Keratinocyte (primary cell): ENCODE measurements around the gene ALX4. TPM values are rescaled to one million over a fixed set of nuclear protein-coding genes. Genes with fewer than 3 reads are reported as not detected.

Experiments
- DNase-seq: peaks from one replicate; pipeline ENCODE4 v3.0.0-alpha.2; 2011; ENCODE audit warnings: low read depth, missing footprints, low spot score
- FAIRE-seq: peaks from 2 replicates; lab custom pipeline; 2011; peaks lifted over from hg19 to GRCh38; lab: Jason Lieb, UNC
- H2AFZ ChIP-seq: 2 replicates; pipeline ENCODE4 v1.6.0; 2012; ENCODE audit warnings: low read length, control low read depth, inconsistent platforms; ENCODE audit not compliant: control insufficient read depth
- H3K27ac ChIP-seq: 2 replicates; pipeline ENCODE4 v1.5.1; 2011; ENCODE audit warnings: low read length; ENCODE audit not compliant: control insufficient read depth, insufficient read depth
- H3K27me3 ChIP-seq: 3 replicates; pipeline ENCODE4 v1.6.0; 2011; ENCODE audit warnings: low read length; ENCODE audit not compliant: control insufficient read depth, insufficient read depth; ENCODE audit errors: extremely low read depth
- H3K36me3 ChIP-seq, 2 experiments: 2 replicates in 1 of 2; 3 replicates in 1 of 2; pipeline ENCODE4 v1.5.1; 2011; ENCODE audit warnings: low read length in 2 of 2, mild to moderate bottlenecking in 1 of 2; ENCODE audit not compliant: control insufficient read depth in 2 of 2, insufficient read depth in 2 of 2; ENCODE audit errors: extremely low read depth in 1 of 2
- H3K4me1 ChIP-seq: 3 replicates; pipeline ENCODE4 v1.5.1; 2011; ENCODE audit warnings: low read length; ENCODE audit not compliant: control insufficient read depth, insufficient read depth; ENCODE audit errors: extremely low read depth
- H3K4me2 ChIP-seq: 3 replicates; pipeline ENCODE4 v1.6.0; 2011; ENCODE audit warnings: low read depth, low read length; ENCODE audit not compliant: control insufficient read depth, insufficient read depth; ENCODE audit errors: extremely low read depth
- H3K4me3 ChIP-seq, 3 experiments: fragments of 200-600 bp in 1 of 3; sonication (generic) in 1 of 3; 2 replicates in 2 of 3; 3 replicates in 1 of 3; pipeline ENCODE4 v1.5.1; 2011 to 2016; ENCODE audit warnings: low read length in 3 of 3, mild to moderate bottlenecking in 3 of 3, control low read depth in 2 of 3, inconsistent platforms in 1 of 3, low read depth in 1 of 3, mixed read lengths in 1 of 3, mixed run types in 1 of 3, moderate library complexity in 1 of 3; ENCODE audit not compliant: control insufficient read depth in 2 of 3, insufficient read depth in 2 of 3; ENCODE audit errors: extremely low read depth in 1 of 3
- H3K79me2 ChIP-seq: 2 replicates; pipeline ENCODE4 v1.6.0; 2012; ENCODE audit warnings: low read length; ENCODE audit not compliant: control insufficient read depth, insufficient read depth
- H3K9ac ChIP-seq: 3 replicates; pipeline ENCODE4 v1.6.0; 2011; ENCODE audit warnings: low read length; ENCODE audit not compliant: control insufficient read depth, insufficient read depth; ENCODE audit errors: extremely low read depth
- H3K9me1 ChIP-seq: 3 replicates; pipeline ENCODE4 v1.6.0; 2011; ENCODE audit warnings: low read length; ENCODE audit not compliant: control insufficient read depth, insufficient read depth; ENCODE audit errors: extremely low read depth
- H3K9me3 ChIP-seq: 2 replicates; pipeline ENCODE4 v1.5.1; 2012; ENCODE audit warnings: low read depth, low read length; ENCODE audit not compliant: control insufficient read depth
- H4K20me1 ChIP-seq: 3 replicates; pipeline ENCODE4 v1.6.0; 2011; ENCODE audit warnings: low read length; ENCODE audit not compliant: control insufficient read depth, insufficient read depth; ENCODE audit errors: extremely low read depth
- CTCF ChIP-seq, 3 experiments: IDR thresholded peaks in 1 of 3; conservative IDR thresholded peaks in 1 of 3; optimal IDR thresholded peaks in 1 of 3; 2 replicates in 2 of 3; 3 replicates in 1 of 3; pipeline versions ENCODE3 to v1.5.1; 2011; ENCODE audit warnings: low read length in 3 of 3, mild to moderate bottlenecking in 3 of 3, moderate library complexity in 2 of 3, control low read depth in 1 of 3, inconsistent platforms in 1 of 3; ENCODE audit not compliant: insufficient read depth in 2 of 3; ENCODE audit errors: extremely low read depth in 1 of 3
- EZH2 ChIP-seq: IDR thresholded peaks from one replicate; pipeline ENCODE4 v1.6.1; 2012; ENCODE audit warnings: inconsistent platforms, mild to moderate bottlenecking, low read length, moderate library complexity
- dilution Hi-C: fragments of 300-500 bp; cut with MboI; formaldehyde crosslinking; loops from one replicate; pipeline ENCODE4 v1.7.0; 2020; ENCODE audit warnings: low sequenced_read_pairs; ENCODE audit not compliant: extremely low pct_ligation_motif_present
- polyA plus RNA-seq, 5 experiments: library from polyadenylated mRNA; depleted of rRNA in 3 of 5; stranded (reverse) in 3 of 5; stranded (forward) in 1 of 5; unstranded in 1 of 5; fragments of >200 nt; gene quantifications; 1 replicate in 1 of 5; 2 replicates in 3 of 5; 3 replicates in 1 of 5; pipeline versions ENCODE4 v1.2.1 to v1.2.3, GENCODE V29; 2011 to 2012; ENCODE audit warnings: missing spikeins in 2 of 5, low read depth in 1 of 5, low replicate concordance in 1 of 5

ALX4 gene
- polyA plus RNA-seq, 1 donor (not counting 4 experiments of a cell fraction or from before 2014, with no cell fraction given): not detected

- no peak for FAIRE-seq
- Histone ChIP-seq H3K9ac (no peak overlapping the region), H3K4me1 (no peaks in the 10 kb centered on the region), H3K79me2 (no peaks in the 10 kb centered on the region), H3K9me3 (no peaks in the 10 kb centered on the region), H2AFZ (no peak overlapping the region), H3K4me2 (no peak overlapping the region), H3K4me3 (no peak overlapping the region), H3K36me3 (no peaks in the 10 kb centered on the region), H4K20me1 (no peaks in the 10 kb centered on the region), H3K27ac (no peak overlapping the region), H3K9me1 (no peaks in the 10 kb centered on the region), H3K27me3 (peaks cover 22% of the 10 kb centered on the region)
- DNase-seq: no peak
- dilution Hi-C loops: no loop called here
- no peak for TF ChIP-seq CTCF (optimal IDR thresholded peaks at IDR 0.05 in 1 of 3, IDR thresholded peaks at IDR 0.05 in 1 of 3, conservative IDR thresholded peaks at IDR 0.05 in 1 of 3; ENCODE audit: extremely low read depth in 1 of 3, insufficient read depth in 2 of 3, low read length in 3 of 3)
- TF ChIP-seq EZH2: no peak
Observed at GRCh38 chr11:44345781-44346180, 35.8 kb upstream of the ALX4 start.

- Histone ChIP-seq H3K4me2 (no peak overlapping the region), H3K4me1 (no peaks in the 10 kb centered on the region), H3K27ac (no peak overlapping the region), H3K9me1 (no peaks in the 10 kb centered on the region), H2AFZ (no peak overlapping the region), H3K9ac (no peak overlapping the region), H3K9me3 (no peaks in the 10 kb centered on the region), H3K36me3 (no peaks in the 10 kb centered on the region), H4K20me1 (no peaks in the 10 kb centered on the region), H3K27me3 (peaks cover 22% of the 10 kb centered on the region), H3K4me3 (no peak overlapping the region), H3K79me2 (no peaks in the 10 kb centered on the region)
- no peak for TF ChIP-seq EZH2
- TF ChIP-seq CTCF (optimal IDR thresholded peaks at IDR 0.05 in 1 of 3, IDR thresholded peaks at IDR 0.05 in 1 of 3, conservative IDR thresholded peaks at IDR 0.05 in 1 of 3; ENCODE audit: extremely low read depth in 1 of 3, insufficient read depth in 2 of 3, low read length in 3 of 3): no peak
- dilution Hi-C loops: no loop called here
- DNase-seq (no peak), FAIRE-seq (no peak)
Observed at GRCh38 chr11:44344921-44345320, 35.0 kb upstream of the ALX4 start.
